ENCODE results near the gene PHETA2.

DNA sequence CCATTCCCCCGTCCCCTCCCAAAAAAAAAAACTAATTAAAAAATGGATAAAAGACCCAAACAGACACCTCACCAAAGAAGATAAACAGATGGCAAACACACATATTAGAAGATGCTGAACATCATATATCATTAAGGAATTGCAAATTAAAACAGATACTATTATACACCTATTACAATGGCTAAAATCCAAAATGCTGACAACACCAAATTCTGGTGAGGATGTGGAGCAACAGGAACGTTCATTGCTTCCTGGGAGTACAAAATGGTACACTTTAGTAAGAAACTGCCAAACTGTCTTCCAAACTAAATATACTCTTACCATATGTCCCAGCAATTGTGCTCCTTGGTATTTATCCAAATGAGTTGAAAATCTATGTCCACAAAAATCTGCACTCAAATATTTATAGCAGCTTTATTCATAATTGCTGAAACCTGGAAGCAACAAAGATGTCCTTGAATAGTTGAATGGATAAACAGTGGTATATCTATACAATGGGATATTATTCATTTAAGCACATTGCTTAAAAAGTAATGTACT is 23.3 kb upstream of the PHETA2 start:
- TF ChIP-seq POLR2A (IDR thresholded peaks at IDR 0.05; ENCODE audit: low read depth, low read length) (no peak), POLR2AphosphoS5 (IDR thresholded peaks at IDR 0.05; ENCODE audit: low read depth, low read length) (no peak), TAF1 (IDR thresholded peaks at IDR 0.05; ENCODE audit: borderline replicate concordance, low read depth, low read length) (no peak)
